Loucy (cell line): Measurements from ENCODE around the gene FCN2.

Source experiments
- H2AFZ ChIP-seq: fragments of 200-600 bp; sonication (generic); 2 replicates; pipeline ENCODE4 v1.6.0; 2016; ENCODE audit warnings: antibody characterized with exemption, mild to moderate bottlenecking, low read length, moderate library complexity
- H3F3A ChIP-seq: fragments of 200-600 bp; 2 replicates; pipeline ENCODE4 v1.6.0; 2016; ENCODE audit warnings: antibody characterized with exemption, low read depth, mild to moderate bottlenecking
- H3K27me3 ChIP-seq: fragments of 200-600 bp; sonication (generic); 2 replicates; pipeline ENCODE4 v1.6.1; 2014; ENCODE audit warnings: low read length, mild to moderate bottlenecking; ENCODE audit not compliant: insufficient read depth, poor library complexity, severe bottlenecking
- H3K36me3 ChIP-seq: fragments of 200-600 bp; sonication (generic); 2 replicates; pipeline ENCODE4 v1.6.1; 2016; ENCODE audit warnings: low read length; ENCODE audit not compliant: insufficient read depth
- H3K4me1 ChIP-seq: fragments of 200-600 bp; sonication (generic); 2 replicates; pipeline ENCODE4 v1.5.1; 2014; ENCODE audit warnings: low read length, mild to moderate bottlenecking; ENCODE audit not compliant: insufficient read depth, poor library complexity, severe bottlenecking
- H3K4me2 ChIP-seq: fragments of 200-600 bp; sonication (generic); 2 replicates; pipeline ENCODE4 v1.6.0; 2014; ENCODE audit warnings: antibody characterized with exemption, low read length, low read depth, mild to moderate bottlenecking; ENCODE audit not compliant: poor library complexity, severe bottlenecking
- H3K4me3 ChIP-seq: fragments of 200-600 bp; sonication (generic); 2 replicates; pipeline ENCODE4 v1.5.1; 2014; ENCODE audit warnings: low read length, mild to moderate bottlenecking, mixed read lengths; ENCODE audit not compliant: poor library complexity, severe bottlenecking
- H3K79me2 ChIP-seq: fragments of 200-600 bp; sonication (generic); 2 replicates; pipeline ENCODE4 v1.6.1; 2014; ENCODE audit warnings: low read length; ENCODE audit not compliant: insufficient read depth
- H3K9ac ChIP-seq: fragments of 200-600 bp; sonication (generic); 2 replicates; pipeline ENCODE4 v1.6.0; 2014; ENCODE audit warnings: mild to moderate bottlenecking, low read depth, low read length, moderate library complexity; ENCODE audit not compliant: poor library complexity, severe bottlenecking
- H3K9me2 ChIP-seq: fragments of 200-600 bp; sonication (generic); replicated peaks from 2 replicates; pipeline ENCODE4 v1.6.1; 2016; ENCODE audit warnings: low read depth, low read length, mixed read lengths
- H3K9me3 ChIP-seq: fragments of 200-600 bp; sonication (generic); 2 replicates; pipeline ENCODE4 v1.6.1; 2014; ENCODE audit warnings: mild to moderate bottlenecking, antibody characterized with exemption, low read length, low read depth; ENCODE audit not compliant: insufficient read depth
- H4K20me1 ChIP-seq: fragments of 200-600 bp; sonication (generic); 2 replicates; pipeline ENCODE4 v1.6.0; 2014; ENCODE audit warnings: antibody characterized with exemption, low read length, mild to moderate bottlenecking; ENCODE audit not compliant: insufficient read depth, poor library complexity, severe bottlenecking
- CTCF ChIP-seq: fragments of 200-600 bp; sonication (generic); conservative IDR thresholded peaks from 2 replicates; pipeline ENCODE4 v1.5.1; 2014; ENCODE audit warnings: mild to moderate bottlenecking, antibody characterized with exemption, low read length
- EZH2phosphoT487 ChIP-seq: fragments of 200-600 bp; IDR thresholded peaks from 2 replicates; pipeline ENCODE4 v1.6.1; 2018; ENCODE audit warnings: antibody characterized with exemption, mild to moderate bottlenecking, moderate library complexity, borderline replicate concordance

FCN2 gene

DNA sequence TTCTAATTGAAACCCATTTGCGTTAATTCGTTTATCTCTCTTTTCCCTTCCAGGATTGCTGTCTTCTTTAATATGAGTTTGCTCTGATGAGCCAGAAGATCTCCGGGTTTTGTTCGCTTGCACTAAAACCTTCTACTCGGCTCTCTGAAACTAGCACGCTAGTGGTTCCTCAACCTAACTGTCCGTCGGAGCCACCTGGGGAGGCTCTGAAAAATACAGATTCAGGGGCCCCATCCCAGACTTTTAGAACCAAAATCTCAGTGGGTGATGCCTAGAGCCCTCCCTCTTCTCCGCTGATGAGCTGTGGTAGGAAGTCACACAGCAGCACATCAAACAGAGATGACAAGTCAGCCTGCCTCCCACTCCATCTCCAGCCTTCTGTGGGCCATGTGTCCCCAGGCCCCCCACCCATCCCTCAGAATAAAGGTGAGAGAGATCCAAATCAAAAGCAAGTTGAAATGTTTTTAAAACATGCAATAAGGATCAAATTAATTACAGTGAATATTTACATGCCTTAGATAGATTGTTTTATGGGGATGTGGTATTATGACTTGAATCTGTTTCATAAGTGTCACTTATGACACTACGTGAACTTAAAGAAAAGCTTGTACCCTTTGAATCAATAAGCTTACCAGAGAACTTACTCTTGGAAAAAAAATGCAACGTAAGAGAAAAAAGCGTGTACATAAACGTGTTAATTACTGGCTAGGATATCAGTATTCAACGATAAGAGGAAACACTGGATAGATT lies 16.4 kb downstream of the FCN2 start:
- no peaks in the 10 kb centered on the region for H4K20me1 ChIP-seq
- no peaks in the 10 kb centered on the region for H3K36me3 ChIP-seq
- H3K4me2 ChIP-seq, result no peak overlapping the region
- no peaks in the 10 kb centered on the region for H3K79me2 ChIP-seq
- H3K4me1 ChIP-seq, result no peaks in the 10 kb centered on the region
- H3F3A ChIP-seq, result no peaks in the 10 kb centered on the region
- H3K9ac ChIP-seq, result no peak overlapping the region
- no peak overlapping the region for H3K4me3 ChIP-seq
- no peak overlapping the region for H2AFZ ChIP-seq
- no peaks in the 10 kb centered on the region for H3K27me3 ChIP-seq
- no peaks in the 10 kb centered on the region for H3K9me2 ChIP-seq
- peaks cover 22% of the 10 kb centered on the region; the same call in 1 of the 2 replicates for H3K9me3 ChIP-seq
- TF ChIP-seq CTCF, result no peak
- TF ChIP-seq EZH2phosphoT487, result no peak

GRCh38 chr9:134897584-134898170 lies 17.1 kb downstream of the FCN2 start:
- no peaks in the 10 kb centered on the region for H3K79me2 ChIP-seq
- TF ChIP-seq CTCF (no peak), EZH2phosphoT487 (no peak)
- no peak overlapping the region for H2AFZ ChIP-seq
- H3K4me1 ChIP-seq, result no peaks in the 10 kb centered on the region
- no peak overlapping the region for H3K9ac ChIP-seq
- H4K20me1 ChIP-seq, result no peaks in the 10 kb centered on the region
- no peaks in the 10 kb centered on the region for H3K36me3 ChIP-seq
- H3K4me3 ChIP-seq, result no peak overlapping the region
- H3F3A ChIP-seq, result no peaks in the 10 kb centered on the region
- H3K9me3 ChIP-seq, result peaks cover 22% of the 10 kb centered on the region; the same call in 1 of the 2 replicates
- H3K4me2 ChIP-seq, result no peak overlapping the region
- H3K27me3 ChIP-seq, result no peaks in the 10 kb centered on the region
- no peaks in the 10 kb centered on the region for H3K9me2 ChIP-seq

DNA sequence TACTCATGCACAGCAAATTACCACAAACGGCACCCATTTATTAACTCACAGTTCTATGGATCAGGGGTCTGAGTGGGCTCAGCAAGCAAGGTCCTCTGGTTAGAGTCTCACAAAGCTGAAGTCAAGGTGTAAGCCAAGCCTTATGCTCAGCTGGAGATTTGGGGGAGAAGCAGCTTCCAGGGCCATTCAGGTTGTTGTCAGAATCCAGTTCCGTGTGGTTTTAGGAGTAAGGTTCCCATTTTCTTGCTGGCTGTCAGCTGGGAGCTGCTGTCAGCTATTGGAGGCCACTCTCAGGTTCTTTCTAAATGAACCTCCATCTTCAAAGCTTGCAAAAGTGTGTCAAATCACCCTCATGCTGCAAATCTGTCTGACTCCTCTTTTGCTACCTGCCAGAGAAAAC lies 17.7 kb downstream of the FCN2 start:
- Histone ChIP-seq H3K36me3 (no peaks in the 10 kb centered on the region), H3K4me1 (no peaks in the 10 kb centered on the region), H3F3A (no peaks in the 10 kb centered on the region), H3K9ac (no peak overlapping the region), H3K4me2 (no peak overlapping the region), H3K9me2 (no peaks in the 10 kb centered on the region), H3K79me2 (no peaks in the 10 kb centered on the region), H2AFZ (no peak overlapping the region), H3K27me3 (no peaks in the 10 kb centered on the region), H3K4me3 (no peak overlapping the region), H3K9me3 (peaks cover 22% of the 10 kb centered on the region; the same call in 1 of the 2 replicates), H4K20me1 (no peaks in the 10 kb centered on the region)
- no peak for TF ChIP-seq CTCF
- TF ChIP-seq EZH2phosphoT487, result no peak
